Endodermal cell (in vitro differentiated cells): ENCODE results near the gene COA5. TPM values are rescaled to one million over a fixed set of nuclear protein-coding genes. Genes with fewer than 3 reads are reported as not detected.

ENCODE experiments used
- DNase-seq: peaks from one replicate; pipeline ENCODE4 v3.0.0-alpha.2; 2017
- H3K27ac ChIP-seq: 2 replicates; pipeline ENCODE4 v1.5.1; 2013; ENCODE audit warnings: mild to moderate bottlenecking, low read depth, low read length, moderate library complexity
- H3K27me3 ChIP-seq: 2 replicates; pipeline ENCODE4 v1.6.1; 2013; ENCODE audit warnings: mild to moderate bottlenecking, low read length, moderate library complexity; ENCODE audit not compliant: insufficient read depth, control insufficient read depth, poor library complexity, severe bottlenecking
- H3K36me3 ChIP-seq: 2 replicates; pipeline ENCODE4 v1.7.0; 2013; ENCODE audit warnings: mild to moderate bottlenecking, low read length, moderate library complexity; ENCODE audit not compliant: control insufficient read depth, insufficient read depth
- H3K4me1 ChIP-seq: one replicate; pipeline ENCODE4 v1.7.0; 2013; ENCODE audit warnings: low read length; ENCODE audit not compliant: control insufficient read depth, insufficient read depth
- H3K4me3 ChIP-seq: 2 replicates; pipeline ENCODE4 v1.5.1; 2013; ENCODE audit warnings: mild to moderate bottlenecking, low read length, moderate library complexity
- H3K9ac ChIP-seq: 2 replicates; pipeline ENCODE4 v1.6.1; 2013; ENCODE audit warnings: mild to moderate bottlenecking, low read length, moderate library complexity; ENCODE audit not compliant: poor library complexity, severe bottlenecking; ENCODE audit errors: extremely low read depth
- H3K9me3 ChIP-seq: 2 replicates; pipeline ENCODE4 v1.6.1; 2013; ENCODE audit warnings: mild to moderate bottlenecking, low read length, moderate library complexity; ENCODE audit not compliant: control insufficient read depth
- H3K27ac Mint-ChIP-seq: 2 replicates; pipeline ENCODE4 v1.8.0; 2020; ENCODE audit warnings: mixed read lengths
- H3K27me3 Mint-ChIP-seq: 2 replicates; pipeline ENCODE4 v1.8.0; 2021; ENCODE audit warnings: mild to moderate bottlenecking, mixed read lengths; ENCODE audit not compliant: insufficient read depth
- H3K36me3 Mint-ChIP-seq: 2 replicates; pipeline ENCODE4 v1.8.0; 2020; ENCODE audit warnings: low read depth, mixed read lengths
- H3K4me1 Mint-ChIP-seq: 2 replicates; pipeline ENCODE4 v1.8.0; 2020; ENCODE audit warnings: mixed read lengths
- H3K4me3 Mint-ChIP-seq: 2 replicates; pipeline ENCODE4 v1.8.0; 2020; ENCODE audit warnings: mild to moderate bottlenecking, moderate library complexity, mixed read lengths
- H3K9me3 Mint-ChIP-seq: 2 replicates; pipeline ENCODE4 v1.8.0; 2020; ENCODE audit warnings: mild to moderate bottlenecking, mixed read lengths
- CTCF ChIP-seq: fragments of 200-600 bp; sonication (generic); conservative IDR thresholded peaks from 2 replicates; pipeline ENCODE4 v1.5.0; 2021; ENCODE audit warnings: antibody characterized with exemption, mild to moderate bottlenecking
- WGBS, 2 experiments: methylation state at CpG; one replicate each; pipeline versions ENCODE4 v1.1.5 to v1.1.7; 2013; ENCODE audit warnings: missing lambda C conversion rate in 2 of 2, mixed read lengths in 1 of 2; ENCODE audit not compliant: insufficient coverage in 1 of 2, insufficient read length in 1 of 2; 5-methylcytosine and 5-hydroxymethylcytosine counted together
- total RNA-seq, 2 donors: library from RNA; stranded (reverse); fragmentation: NEBNext Ultra II Directional in 1 of 2; extraction: Animal tissue kit (Norgen Biotek cat#: 25700) in 1 of 2; gene quantifications; 2 replicates in 1 of 2; 3 replicates in 1 of 2; pipeline ENCODE4 v1.2.1, GENCODE V29; 2021

Gene COA5
- total RNA-seq, 2 donors from 2014 or later = 34.1 to 44.9 TPM

- no peaks in the 10 kb centered on the region for H3K27me3 Mint-ChIP-seq
- H3K27me3 ChIP-seq = no peaks in the 10 kb centered on the region
- peaks cover 80% of the 10 kb centered on the region for H3K36me3 Mint-ChIP-seq
- H3K9me3 Mint-ChIP-seq = no peaks in the 10 kb centered on the region
- H3K36me3 ChIP-seq = peaks cover 98% of the 10 kb centered on the region
- no peak overlapping the region for H3K9ac ChIP-seq
- no peak for TF ChIP-seq CTCF
- 94 to 95% methylated on average over 2 to 6 of the region's 6 CpGs for WGBS, 2 experiments
- H3K4me3 Mint-ChIP-seq = no peak overlapping the region
- H3K9me3 ChIP-seq = no peaks in the 10 kb centered on the region
- H3K27ac Mint-ChIP-seq = peak overlapping the region; percentile 18
- H3K4me3 ChIP-seq = no peak overlapping the region
- no peaks in the 10 kb centered on the region for H3K4me1 Mint-ChIP-seq
- H3K4me1 ChIP-seq = no peaks in the 10 kb centered on the region
- no peak for DNase-seq
- H3K27ac ChIP-seq = no peak overlapping the region
Measured at GRCh38 chr2:98551316-98551715, 57.0 kb downstream of the COA5 start.

- Histone ChIP-seq H3K9ac (no peak overlapping the region), H3K4me3 (no peak overlapping the region), H3K27me3 (no peaks in the 10 kb centered on the region), H3K4me1 (no peaks in the 10 kb centered on the region), H3K9me3 (no peaks in the 10 kb centered on the region), H3K27ac (no peak overlapping the region), H3K36me3 (peaks cover 98% of the 10 kb centered on the region)
- Mint-ChIP-seq H3K9me3 (no peaks in the 10 kb centered on the region), H3K4me3 (no peak overlapping the region), H3K27me3 (no peaks in the 10 kb centered on the region), H3K36me3 (peaks cover 80% of the 10 kb centered on the region), H3K27ac (no peak overlapping the region), H3K4me1 (no peaks in the 10 kb centered on the region)
- 96% methylated on average over 4 of the region's 4 CpGs; no CpG with 5 or more reads in 1 of the 2 experiments for WGBS, 2 experiments
- peak; percentile 36 for DNase-seq
- no peak for TF ChIP-seq CTCF
Measured at GRCh38 chr2:98550165-98550564, 58.1 kb downstream of the COA5 start.

Other genes starting within 250 kb of the COA5 start
- gene INPP4A, start 163.7 kb downstream of the COA5 start, total RNA-seq = 10 to 100 TPM; 84.9 to 94.2 TPM
- 10 to 100 TPM; 81.2 to 82.8 TPM for gene UNC50, start 77 bp upstream of the COA5 start, total RNA-seq
- 10 to 100 TPM in 1 of 2 donors, 1 to 10 TPM in 1; 8.2 to 11.1 TPM for gene MGAT4A, start 122.6 kb upstream of the COA5 start, total RNA-seq